Transverse colon (tissue), 4 donors: ENCODE data around the gene OTOF. TPM values are rescaled to one million over a fixed set of nuclear protein-coding genes. Genes with fewer than 3 reads are reported as not detected.

Experiments used
- DNase-seq: peaks from one replicate; pipeline ENCODE4 v3.0.0-alpha.2; 2019
- H3K27ac ChIP-seq, 4 donors: fragments of 200-600 bp; sonication (generic); 2 replicates each; pipeline ENCODE4 v1.5.1; 2016 to 2018; ENCODE audit warnings: inconsistent platforms in 4 of 4
- H3K27me3 ChIP-seq: fragments of 200-600 bp; sonication (generic); 2 replicates; pipeline ENCODE4 v1.5.1; 2017; ENCODE audit warnings: inconsistent platforms
- H3K36me3 ChIP-seq, 4 donors: fragments of 200-600 bp; sonication (generic); 2 replicates each; pipeline ENCODE4 v1.5.1; 2017 to 2019; ENCODE audit warnings: inconsistent platforms in 4 of 4
- H3K4me1 ChIP-seq, 4 donors: fragments of 200-600 bp; sonication (generic); 2 replicates each; pipeline ENCODE4 v1.5.1; 2017 to 2020; ENCODE audit warnings: inconsistent platforms in 4 of 4
- H3K4me3 ChIP-seq, 4 donors: fragments of 200-600 bp; sonication (generic); 1 replicate in 1 of 4; 2 replicates in 3 of 4; pipeline versions ENCODE4 v1.5.1 to v1.6.1; 2017 to 2019; ENCODE audit warnings: inconsistent platforms in 4 of 4
- H3K9me3 ChIP-seq, 2 donors: fragments of 200-600 bp; sonication (generic); 2 replicates each; pipeline ENCODE4 v1.5.1; 2017 to 2019; ENCODE audit warnings: inconsistent platforms in 2 of 2
- EP300 ChIP-seq: sonication (generic); formaldehyde crosslinking; IDR thresholded peaks from one replicate; pipeline ENCODE4 v1.6.1; 2017; ENCODE audit warnings: antibody characterized with exemption, low read depth
- POLR2A ChIP-seq: fragments of 450-650 bp; IDR thresholded peaks from one replicate; pipeline ENCODE4 v1.6.1; 2016; ENCODE audit warnings: antibody characterized with exemption, mild to moderate bottlenecking, moderate library complexity
- POLR2AphosphoS5 ChIP-seq, 3 donors: sonication (generic); formaldehyde crosslinking; IDR thresholded peaks; one replicate each; pipeline ENCODE4 v1.6.1; 2016; ENCODE audit warnings: antibody characterized with exemption in 3 of 3
- WGBS, 2 donors: methylation state at CpG; one replicate each; pipeline ENCODE4 v1.1.5; 2018; ENCODE audit warnings: low coverage in 1 of 2; 5-methylcytosine and 5-hydroxymethylcytosine counted together
- in situ Hi-C, 4 donors: fragments of 200-750 bp; cut with MboI; loops; one replicate each; pipeline versions ENCODE4 v1.15.0 to v1.15.1; 2017; ENCODE audit warnings: low sequenced_read_pairs in 3 of 4, low pct_ligation_motif_present in 1 of 4, low pct_unique_long_range_greater_than_20kb in 1 of 4
- intact Hi-C: fragments of 100-400 bp; cut with DNase I; formaldehyde crosslinking; loops from one replicate; pipeline ENCODE4 v1.15.1; 2023; ENCODE audit warnings: low total_unique reads
- total RNA-seq, 4 donors: library from RNA; depleted of rRNA; stranded (reverse); fragments of >200 nt; gene quantifications; one replicate each; pipeline ENCODE4 v1.1.0, GENCODE V29; 2016
- TF ChIP-seq, protein P1 (sequence below), 5 experiments: fragments of 200-600 bp in 3 of 5; fragments of 450-650 bp in 2 of 5; sonication (generic) in 3 of 5; IDR thresholded peaks; 1 replicate in 2 of 5; 2 replicates in 3 of 5; pipeline ENCODE4 v1.5.1; 2016 to 2017; ENCODE audit warnings: antibody characterized with exemption in 5 of 5, inconsistent platforms in 3 of 5, mild to moderate bottlenecking in 2 of 5, moderate library complexity in 1 of 5

The OTOF gene
- total RNA-seq, 4 donors from 2014 or later, result 0.37 TPM; not detected in 3

DNA sequence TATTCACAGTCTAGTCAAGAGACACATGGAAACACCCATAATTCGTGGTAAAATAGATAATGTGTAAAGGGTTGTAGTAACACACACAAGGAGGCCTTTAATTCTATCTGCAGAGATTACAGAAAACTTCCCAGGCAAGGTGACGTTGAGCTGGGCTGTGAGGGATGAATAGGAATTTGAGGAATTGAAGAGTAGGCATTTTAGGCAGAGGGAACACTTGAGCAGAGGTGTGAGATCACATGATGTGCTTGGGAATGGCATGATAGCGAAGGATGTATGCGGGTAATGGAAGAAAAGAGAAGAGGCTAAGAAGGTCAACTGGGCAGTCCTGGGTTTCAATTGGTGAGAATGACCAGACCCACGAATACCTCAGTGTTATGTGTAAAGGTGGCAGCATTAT lies 56.0 kb downstream of the OTOF start:
- Histone ChIP-seq H3K36me3 (no peaks in the 10 kb centered on the region), H3K4me3 (no peak overlapping the region), H3K27ac (no peak overlapping the region), H3K27me3 (no peaks in the 10 kb centered on the region), H3K9me3 (no peaks in the 10 kb centered on the region), H3K4me1 (no peaks in the 10 kb centered on the region)
- intact Hi-C loops, result no loop called here
- 82 to 83% methylated on average over 4 to 5 of the region's 5 CpGs for WGBS, 2 donors
- in situ Hi-C loops, result no loop called here
- DNase-seq, result no peak
- TF ChIP-seq, protein P1, sequence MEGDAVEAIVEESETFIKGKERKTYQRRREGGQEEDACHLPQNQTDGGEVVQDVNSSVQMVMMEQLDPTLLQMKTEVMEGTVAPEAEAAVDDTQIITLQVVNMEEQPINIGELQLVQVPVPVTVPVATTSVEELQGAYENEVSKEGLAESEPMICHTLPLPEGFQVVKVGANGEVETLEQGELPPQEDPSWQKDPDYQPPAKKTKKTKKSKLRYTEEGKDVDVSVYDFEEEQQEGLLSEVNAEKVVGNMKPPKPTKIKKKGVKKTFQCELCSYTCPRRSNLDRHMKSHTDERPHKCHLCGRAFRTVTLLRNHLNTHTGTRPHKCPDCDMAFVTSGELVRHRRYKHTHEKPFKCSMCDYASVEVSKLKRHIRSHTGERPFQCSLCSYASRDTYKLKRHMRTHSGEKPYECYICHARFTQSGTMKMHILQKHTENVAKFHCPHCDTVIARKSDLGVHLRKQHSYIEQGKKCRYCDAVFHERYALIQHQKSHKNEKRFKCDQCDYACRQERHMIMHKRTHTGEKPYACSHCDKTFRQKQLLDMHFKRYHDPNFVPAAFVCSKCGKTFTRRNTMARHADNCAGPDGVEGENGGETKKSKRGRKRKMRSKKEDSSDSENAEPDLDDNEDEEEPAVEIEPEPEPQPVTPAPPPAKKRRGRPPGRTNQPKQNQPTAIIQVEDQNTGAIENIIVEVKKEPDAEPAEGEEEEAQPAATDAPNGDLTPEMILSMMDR (IDR thresholded peaks at IDR 0.05), result no peak
- TF ChIP-seq EP300, result no peak
- TF ChIP-seq POLR2AphosphoS5 (IDR thresholded peaks at IDR 0.05), result no peak
- no peak for TF ChIP-seq POLR2A

DNA sequence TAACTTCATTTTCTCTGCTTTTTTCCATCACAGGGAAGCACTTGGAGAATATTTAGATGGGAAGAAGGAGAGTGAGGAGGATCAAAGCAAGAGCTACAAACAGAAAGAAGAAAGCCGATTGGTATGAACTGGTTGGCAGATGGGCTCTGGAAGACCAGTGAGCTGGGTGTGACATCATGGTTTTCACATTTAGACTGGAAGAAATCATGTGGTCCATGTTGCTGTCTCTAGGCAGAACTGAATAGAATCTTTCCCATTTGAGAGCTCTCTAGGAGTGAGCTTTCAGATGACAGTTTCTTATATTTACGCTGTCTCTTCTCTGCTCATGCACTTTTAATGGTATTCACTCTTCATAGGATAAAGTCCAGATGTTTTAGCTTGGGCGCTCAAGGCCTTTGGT lies 63.6 kb downstream of the OTOF start:
- intact Hi-C loops, result no loop called here

GRCh38 chr2:26412091-26412673 lies 65.7 kb downstream of the OTOF start:
- no peak for TF ChIP-seq POLR2A
- TF ChIP-seq, protein P1 (IDR thresholded peaks at IDR 0.05), result no peak
- TF ChIP-seq EP300, result no peak
- no peak for TF ChIP-seq POLR2AphosphoS5 (IDR thresholded peaks at IDR 0.05)
- intact Hi-C loops (no loop called here), in situ Hi-C loops (no loop called here)
- Histone ChIP-seq H3K27me3 (peaks cover 20% of the 10 kb centered on the region), H3K9me3 (no peaks in the 10 kb centered on the region), H3K4me3 (no peak overlapping the region), H3K27ac (no peak overlapping the region), H3K36me3 (no peaks in the 10 kb centered on the region), H3K4me1 (no peaks in the 10 kb centered on the region)
- WGBS, 2 donors, result 65 to 67% methylated on average over 10 of the region's 10 CpGs
- no peak for DNase-seq

More for the DNA sequence above, 63.6 kb downstream of the OTOF start:
- Histone ChIP-seq H3K4me1 (no peaks in the 10 kb centered on the region), H3K36me3 (no peaks in the 10 kb centered on the region), H3K27ac (no peak overlapping the region), H3K9me3 (no peaks in the 10 kb centered on the region), H3K27me3 (no peaks in the 10 kb centered on the region), H3K4me3 (no peak overlapping the region)
- in situ Hi-C loops, result no loop called here
- no peak for TF ChIP-seq POLR2AphosphoS5 (IDR thresholded peaks at IDR 0.05)
- no peak for DNase-seq
- 84 to 87% methylated on average over 3 of the region's 3 CpGs for WGBS, 2 donors

GRCh38 chr2:26411419-26411818 lies 66.5 kb downstream of the OTOF start:
- intact Hi-C loops, result no loop called here
- 89 to 91% methylated on average over 4 to 6 of the region's 6 CpGs for WGBS, 2 donors
- TF ChIP-seq, protein P1 (IDR thresholded peaks at IDR 0.05), result no peak
- TF ChIP-seq POLR2A, result no peak
- TF ChIP-seq POLR2AphosphoS5 (IDR thresholded peaks at IDR 0.05), result no peak
- no peak for TF ChIP-seq EP300
- no peak overlapping the region for H3K27ac ChIP-seq
- no peak overlapping the region for H3K4me3 ChIP-seq
- H3K4me1 ChIP-seq, result no peaks in the 10 kb centered on the region
- peaks cover 22% of the 10 kb centered on the region for H3K27me3 ChIP-seq
- no peak for DNase-seq
- in situ Hi-C loops, result no loop called here
- no peaks in the 10 kb centered on the region for H3K36me3 ChIP-seq
- H3K9me3 ChIP-seq, result no peaks in the 10 kb centered on the region

DNA sequence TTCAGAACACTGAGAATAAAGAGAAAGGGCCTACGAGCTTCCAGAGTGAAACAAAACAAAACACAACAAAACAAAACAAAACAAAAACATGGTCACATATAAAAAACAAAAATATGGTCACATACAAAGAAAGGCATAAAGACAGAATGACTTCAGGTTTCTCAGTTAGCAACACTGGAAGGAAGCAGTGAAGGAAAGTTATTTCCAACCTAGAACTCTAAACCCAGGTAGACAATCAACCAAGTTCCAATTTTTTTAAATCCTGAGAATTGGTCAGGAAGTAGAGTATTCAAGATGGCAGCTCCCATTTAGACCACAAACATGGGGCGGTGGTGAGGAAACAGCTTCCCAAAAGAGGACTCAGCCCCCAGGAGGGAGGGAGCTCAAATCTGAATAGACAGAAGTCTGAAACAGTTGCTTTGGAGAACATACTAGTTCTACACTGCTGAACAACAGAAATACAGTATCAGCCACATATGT lies 67.1 kb downstream of the OTOF start:
- DNase-seq, result no peak
- H3K9me3 ChIP-seq, result no peaks in the 10 kb centered on the region
- no peaks in the 10 kb centered on the region for H3K36me3 ChIP-seq
- peaks cover 22% of the 10 kb centered on the region for H3K27me3 ChIP-seq
- intact Hi-C loops (no loop called here), in situ Hi-C loops (no loop called here)
- TF ChIP-seq, protein P1 (IDR thresholded peaks at IDR 0.05), result no peak
- TF ChIP-seq POLR2AphosphoS5 (IDR thresholded peaks at IDR 0.05) (no peak), EP300 (no peak), POLR2A (no peak)
- WGBS, 2 donors, result 85 to 100% methylated on average over 1 to 2 of the region's 2 CpGs
- no peak overlapping the region for H3K27ac ChIP-seq
- no peaks in the 10 kb centered on the region for H3K4me1 ChIP-seq
- no peak overlapping the region for H3K4me3 ChIP-seq
